NCI-H446 treated with DMSO at 0.1 percent for 48 hours (cell line): ENCODE results near the gene CHMP1B.

ENCODE experiments used
- DNase-seq: peaks from one replicate; lab custom pipeline; 2025; lab: John Stamatoyannopoulos, UW

The CHMP1B gene, protein sequence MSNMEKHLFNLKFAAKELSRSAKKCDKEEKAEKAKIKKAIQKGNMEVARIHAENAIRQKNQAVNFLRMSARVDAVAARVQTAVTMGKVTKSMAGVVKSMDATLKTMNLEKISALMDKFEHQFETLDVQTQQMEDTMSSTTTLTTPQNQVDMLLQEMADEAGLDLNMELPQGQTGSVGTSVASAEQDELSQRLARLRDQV

DNA sequence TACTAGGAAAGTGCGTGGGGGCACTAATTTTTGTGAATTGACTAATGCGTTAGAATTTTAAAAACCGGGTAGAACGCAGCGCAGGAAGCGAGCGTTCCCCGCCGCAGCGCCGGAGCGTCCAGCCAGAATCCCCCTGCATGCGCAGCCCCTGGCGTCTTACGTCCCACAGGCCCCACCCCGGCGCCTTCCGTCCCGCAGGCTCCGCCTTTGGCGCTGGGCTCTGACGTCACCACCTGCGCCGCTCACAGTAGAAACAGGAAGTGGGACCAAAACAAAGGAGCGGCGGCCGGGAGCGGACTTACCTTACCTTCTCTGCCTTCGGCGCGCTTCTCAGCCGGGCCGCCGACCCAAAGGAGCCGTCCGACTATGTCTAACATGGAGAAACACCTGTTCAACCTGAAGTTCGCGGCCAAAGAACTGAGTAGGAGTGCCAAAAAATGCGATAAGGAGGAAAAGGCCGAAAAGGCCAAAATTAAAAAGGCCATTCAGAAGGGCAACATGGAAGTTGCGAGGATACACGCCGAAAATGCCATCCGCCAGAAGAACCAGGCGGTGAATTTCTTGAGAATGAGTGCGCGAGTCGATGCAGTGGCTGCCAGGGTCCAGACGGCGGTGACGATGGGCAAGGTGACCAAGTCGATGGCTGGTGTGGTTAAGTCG, at the start of gene CHMP1B:
TSS of gene CHMP1B (plus strand) at position 268 of the 660 bp plus-strand sequence. CDS start at position 367, 99 bp downstream.
- peak; percentile 76 for DNase-seq

DNA sequence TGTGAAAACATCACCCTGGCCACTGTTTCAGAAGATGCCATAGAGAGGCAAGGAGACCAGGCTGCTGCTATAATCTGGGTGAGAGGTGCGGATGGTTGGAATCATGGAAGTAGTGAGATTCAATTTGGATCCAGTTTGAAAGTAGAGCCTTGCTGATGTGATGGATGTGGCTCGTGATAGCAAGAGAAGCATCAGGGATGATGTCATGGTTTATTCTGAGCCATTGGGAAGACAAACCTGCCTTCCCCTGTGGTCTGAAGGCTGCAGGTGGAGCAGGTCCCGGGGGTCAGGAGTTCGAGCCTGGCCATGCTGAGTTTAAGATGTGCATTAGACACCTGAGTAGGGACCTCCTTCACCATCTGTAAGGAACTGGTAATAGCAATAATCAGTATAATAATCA, 49.6 kb upstream of the CHMP1B start:
- no peak for DNase-seq

DNA sequence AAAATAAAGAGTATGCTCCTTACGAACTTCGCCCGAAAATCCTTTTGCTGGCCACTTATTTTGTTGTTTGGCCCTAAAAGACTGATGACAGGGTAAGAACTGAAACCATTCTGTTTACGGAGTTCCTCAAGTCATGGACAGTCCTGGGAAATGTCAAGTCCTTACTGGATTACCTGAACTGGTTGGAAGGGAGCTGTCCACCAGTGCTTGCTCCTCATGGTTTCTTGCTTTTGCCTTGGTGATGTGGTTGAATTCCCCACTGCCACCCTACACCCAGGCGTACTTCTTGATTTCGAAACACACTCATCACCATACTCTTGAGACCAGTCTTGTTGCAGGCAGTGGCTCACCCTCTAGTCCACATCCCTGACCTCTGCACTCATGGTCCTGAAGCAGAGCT, 49.1 kb upstream of the CHMP1B start:
- DNase-seq = no peak

DNA sequence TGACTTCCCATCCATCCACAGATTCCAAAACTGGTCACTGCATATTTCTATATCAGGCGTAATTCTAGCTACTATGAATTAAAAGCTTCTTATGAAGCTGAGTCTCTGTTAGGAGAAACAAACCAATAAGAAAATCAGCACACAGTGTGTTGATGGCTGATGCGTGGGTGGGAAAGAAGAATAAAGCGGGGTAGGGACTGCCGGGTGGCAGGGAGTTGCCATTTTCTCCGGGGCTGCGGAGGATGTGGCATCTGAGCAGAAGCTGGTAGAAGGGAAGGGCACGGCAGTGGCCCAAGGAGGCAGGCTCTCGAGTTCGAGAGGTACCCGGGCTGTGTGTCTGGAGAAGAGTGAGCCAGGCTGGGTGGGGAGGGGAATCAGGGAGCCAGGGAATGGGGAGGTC, 48.6 kb upstream of the CHMP1B start:
- no peak for DNase-seq

DNA sequence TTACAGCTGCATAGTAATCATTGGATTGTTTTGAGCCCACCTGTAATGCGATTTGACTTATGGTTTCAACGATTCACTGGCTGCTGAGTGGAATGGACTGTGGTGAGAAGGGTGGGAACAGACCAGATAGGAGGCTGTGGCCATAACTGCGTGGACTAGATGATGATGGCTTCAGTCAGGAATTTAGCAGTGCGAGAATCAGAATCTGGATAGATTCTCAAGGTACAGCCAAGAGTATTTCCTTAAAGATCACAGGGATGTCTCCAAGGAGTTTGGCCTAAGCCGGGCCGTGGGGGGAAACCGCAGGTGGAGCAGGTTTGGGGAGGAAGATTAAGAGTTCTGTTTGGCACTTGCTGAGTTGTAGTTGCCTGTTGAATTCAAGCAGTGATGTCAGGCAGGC, 44.0 kb upstream of the CHMP1B start:
- no peak for DNase-seq

DNA sequence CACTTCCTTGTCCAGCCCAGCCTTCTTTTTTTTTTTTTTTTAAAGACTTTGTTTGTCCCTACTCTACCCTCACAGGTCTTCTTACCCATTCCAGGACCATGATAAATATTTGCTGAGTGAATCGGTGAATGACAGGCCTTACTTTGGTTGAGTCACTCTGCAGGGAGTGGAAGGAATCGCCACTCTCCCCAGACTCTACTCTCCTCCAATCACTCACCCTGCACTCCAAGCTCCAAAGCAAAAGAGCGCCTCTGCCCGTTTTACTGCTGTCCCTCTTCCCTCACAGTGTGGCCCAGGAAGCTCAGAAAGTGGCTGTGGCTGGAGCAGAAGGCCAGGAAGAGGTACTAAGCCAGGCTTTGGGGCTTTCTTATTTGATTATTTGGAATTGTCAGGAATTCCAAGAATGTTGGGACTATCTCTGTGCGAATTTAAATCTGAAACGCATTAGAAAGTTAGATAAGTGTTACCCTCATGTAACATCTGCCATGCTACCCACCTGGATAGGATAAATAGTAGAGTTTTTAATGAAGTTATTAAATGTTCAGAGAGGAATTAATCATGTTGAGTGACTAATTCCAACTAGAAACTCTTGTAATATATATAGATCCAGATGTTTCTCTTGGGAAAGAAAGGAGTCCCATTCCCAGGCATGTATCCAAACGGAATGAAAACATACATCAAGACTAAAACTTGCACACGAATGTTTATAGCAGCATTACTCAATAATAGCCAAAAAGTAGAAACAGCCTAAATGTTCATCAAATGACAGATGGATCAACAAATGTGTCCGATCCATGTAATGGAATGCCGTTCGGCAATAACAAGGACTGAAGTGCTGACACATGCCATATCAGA, 43.0 kb upstream of the CHMP1B start:
- DNase-seq = no peak

DNA sequence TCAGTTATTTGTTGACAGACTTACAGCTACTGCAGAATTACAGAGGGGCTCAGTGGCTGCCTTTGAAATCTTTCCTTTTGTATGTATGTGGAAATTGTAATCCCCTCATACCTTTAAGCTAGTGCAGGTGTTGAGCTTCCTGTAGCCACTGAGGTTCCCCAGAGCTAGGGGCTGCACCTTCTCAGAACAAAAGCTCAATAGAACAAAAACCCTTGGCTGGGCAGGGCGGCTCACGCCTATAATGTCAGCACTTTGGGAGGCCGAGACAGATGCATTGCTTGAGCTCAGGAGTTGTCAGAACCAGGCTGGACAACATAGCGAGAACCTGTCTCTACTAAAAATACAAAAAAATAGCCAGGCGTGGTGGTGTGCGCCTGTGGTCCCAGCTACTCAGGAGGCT, 41.3 kb upstream of the CHMP1B start:
- DNase-seq = no peak

DNA sequence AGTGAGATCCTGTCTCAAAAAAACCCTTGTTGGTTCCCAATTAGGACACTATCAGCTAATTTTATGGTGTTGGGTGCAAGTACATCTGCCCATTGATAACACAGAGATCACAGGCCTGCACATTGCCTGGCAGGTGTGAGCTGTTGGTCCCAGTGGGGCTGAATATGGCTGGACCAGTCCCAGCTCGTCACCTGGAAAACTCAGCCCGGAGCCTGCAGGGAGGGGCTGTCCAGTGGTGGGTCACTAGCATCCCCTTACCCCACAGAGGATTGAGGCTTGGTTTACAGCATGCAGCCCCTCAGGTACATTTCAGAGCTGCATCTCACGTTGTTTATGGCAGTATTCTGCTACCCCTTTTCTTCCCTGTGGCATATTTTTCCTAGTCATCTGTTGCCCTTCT, 40.8 kb upstream of the CHMP1B start:
- no peak for DNase-seq

DNA sequence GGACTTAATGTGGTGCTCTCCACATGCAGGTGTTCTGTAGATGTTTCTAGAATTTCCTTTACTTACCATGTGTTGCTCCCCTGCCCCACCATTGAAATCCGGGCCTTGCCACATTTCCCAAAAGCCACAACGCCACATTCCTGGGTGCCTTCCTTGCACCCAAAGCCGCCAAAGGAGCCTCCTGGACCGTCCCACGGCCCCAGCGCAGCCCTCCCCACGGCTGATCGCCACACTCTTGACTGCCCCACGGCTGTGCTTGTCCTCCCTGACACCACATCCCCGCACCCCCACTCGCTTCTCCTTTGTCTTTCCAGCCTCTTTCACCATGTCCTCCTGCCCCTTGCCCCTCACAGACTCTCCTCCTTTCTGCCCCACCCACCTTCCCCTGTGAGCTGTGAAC, 40.2 kb upstream of the CHMP1B start:
- DNase-seq = no peak

DNA sequence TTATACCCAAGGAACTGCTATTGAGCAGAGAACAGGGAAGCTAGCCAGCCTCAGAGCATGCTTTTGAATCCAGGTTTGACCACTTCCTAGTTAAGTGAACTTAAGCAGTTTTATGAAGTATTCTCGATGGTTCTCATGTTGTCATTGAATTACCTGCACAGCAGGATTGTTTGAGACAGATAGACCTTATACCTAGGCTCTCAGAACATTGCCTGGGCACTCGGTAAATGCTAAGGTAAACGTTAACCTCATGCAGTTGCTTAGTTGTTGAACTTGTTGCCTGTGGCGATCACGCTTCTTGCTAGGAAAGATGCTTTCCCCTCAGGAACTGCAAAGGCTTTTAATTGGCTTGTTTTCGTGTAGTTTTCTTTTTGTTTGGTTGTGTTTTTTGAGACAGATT, 34.0 kb upstream of the CHMP1B start:
- DNase-seq = no peak

DNA sequence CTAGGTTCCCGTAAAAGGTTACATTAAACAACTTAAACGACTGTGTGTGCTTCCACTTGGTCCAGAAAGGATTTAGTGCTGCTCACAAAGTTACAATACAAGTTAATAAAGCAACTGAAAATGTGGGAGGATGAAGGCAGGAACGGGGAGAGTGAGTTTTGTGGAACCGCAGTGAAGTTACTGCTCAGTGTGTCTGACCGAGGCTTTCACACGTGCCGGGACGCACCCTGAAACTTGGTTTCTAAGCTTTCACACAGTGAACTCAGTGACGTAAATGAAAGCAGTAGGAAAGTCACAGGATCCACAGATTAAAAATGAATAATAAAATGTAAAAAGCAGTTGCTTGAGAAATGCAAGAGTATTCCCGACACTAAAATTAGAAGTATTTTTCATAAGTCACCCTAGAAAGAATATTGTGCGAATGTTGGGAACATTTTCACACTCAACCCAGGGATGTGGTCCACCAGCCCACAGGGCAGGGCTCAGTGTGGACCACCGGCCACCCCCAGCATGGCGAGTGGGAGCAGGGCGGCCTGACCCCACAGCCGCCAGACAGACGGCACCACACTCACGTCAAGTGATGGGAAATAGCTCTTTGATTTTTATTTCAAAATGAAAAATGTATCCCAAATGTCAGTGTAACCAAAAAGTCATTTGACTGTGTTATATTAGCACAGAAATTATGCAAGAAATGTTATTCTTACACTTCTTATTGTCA, 32.6 kb upstream of the CHMP1B start:
- DNase-seq = no peak

DNA sequence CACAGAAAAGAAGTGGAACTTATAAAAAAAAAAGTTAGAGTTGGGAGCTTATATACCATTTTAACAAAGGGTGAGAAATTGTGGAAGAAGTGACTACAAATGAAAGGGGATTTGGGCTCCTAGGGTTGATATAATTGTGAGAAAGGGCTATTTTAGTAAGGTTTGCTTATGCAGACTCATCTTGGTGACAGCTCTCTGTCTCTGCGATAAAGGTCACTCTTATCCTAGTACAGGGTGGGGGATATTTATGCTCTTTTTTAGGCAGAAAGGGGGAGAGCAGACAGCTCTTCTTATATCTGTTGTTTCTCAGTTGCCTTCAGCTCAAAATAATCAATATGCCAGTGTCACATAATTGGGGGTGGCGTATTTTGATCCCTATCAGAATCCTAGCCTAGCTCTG, 31.3 kb upstream of the CHMP1B start:
- no peak for DNase-seq

DNA sequence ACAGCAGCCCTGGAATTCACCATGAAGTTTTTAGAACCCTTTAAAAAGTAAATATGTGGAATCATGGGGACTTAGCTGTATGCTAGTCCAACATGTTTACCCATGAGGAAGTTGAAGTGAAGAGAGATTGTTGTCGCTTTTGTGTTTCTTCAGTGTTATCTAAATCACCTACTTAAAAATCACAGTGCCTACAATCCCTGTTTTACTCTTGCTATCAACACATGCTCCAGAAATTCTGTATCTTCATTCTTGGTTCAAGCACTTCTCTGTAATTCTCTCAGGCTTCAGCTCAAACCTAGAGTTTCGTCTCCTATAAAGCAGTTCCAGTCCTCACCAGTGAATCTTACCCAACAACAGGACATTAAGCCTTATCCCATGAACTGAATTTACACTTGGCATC, 30.5 kb upstream of the CHMP1B start:
- DNase-seq = no peak

DNA sequence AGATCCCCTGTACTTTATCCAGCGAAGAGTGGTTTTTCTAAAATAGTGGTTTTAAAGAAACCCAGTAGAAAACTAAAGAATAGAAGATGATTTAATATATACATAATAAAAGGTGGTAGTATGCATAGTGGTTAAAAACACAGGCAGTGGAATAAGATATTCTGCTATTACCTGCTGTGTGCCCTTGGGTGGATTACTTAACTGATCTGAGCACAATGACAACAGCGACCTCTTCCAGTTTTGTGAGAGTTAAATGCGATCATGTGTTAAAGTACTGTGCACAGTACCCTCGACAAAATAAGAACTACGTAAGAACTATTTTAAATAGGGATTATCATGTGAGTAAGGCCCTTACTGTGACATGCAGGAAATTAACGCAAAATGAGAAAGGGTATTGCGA, 30.0 kb upstream of the CHMP1B start:
- DNase-seq = no peak

DNA sequence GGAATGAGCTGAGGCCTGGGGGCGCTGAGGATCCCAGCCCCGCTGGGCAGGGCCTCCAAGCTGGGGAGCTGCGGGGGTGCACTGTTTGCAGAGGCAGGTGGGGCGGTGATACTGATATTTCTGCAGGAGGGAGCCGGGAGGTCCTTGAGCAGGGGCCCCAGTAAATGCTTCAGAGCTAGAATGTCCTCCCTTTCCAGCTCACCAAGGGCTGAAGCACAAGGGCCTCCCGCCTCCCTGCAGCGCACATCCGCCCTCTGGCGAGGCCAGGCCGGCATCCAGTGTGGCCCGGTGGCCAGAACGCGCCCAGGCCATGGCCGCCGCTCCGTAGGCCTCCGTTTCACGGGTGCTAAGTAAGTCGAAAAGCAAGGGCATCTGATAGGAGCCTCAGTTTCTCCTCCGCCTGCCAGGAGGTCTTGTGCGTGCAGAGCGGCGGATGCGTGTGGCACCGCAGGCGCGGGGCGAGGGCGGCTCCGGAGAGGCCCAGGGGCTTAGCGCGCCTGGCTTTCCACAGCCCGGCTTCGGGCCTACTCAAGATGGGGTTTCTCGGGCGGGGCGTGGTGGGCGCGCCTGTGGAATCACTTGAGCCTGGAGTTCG, 29.5 kb upstream of the CHMP1B start:
- no peak for DNase-seq

DNA sequence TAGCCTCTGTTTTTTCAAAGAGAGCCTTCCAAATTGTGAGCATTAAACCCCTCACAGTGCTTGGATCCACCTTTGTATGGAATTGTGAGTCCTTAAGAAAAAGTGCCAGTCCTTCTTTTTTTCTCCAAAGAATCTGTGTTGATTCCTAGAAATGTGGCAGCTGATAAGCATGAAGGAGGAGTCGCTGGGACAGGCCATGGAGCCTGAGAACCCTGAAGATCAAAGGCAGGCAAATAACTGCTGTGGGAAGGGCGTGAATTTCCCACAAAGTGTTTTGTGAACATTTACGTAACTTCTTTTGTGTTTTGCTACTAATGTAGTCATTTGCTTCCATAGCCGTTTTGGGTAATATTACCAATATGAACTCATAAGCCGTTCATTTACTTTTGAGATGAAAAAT, 27.7 kb upstream of the CHMP1B start:
- DNase-seq = no peak

DNA sequence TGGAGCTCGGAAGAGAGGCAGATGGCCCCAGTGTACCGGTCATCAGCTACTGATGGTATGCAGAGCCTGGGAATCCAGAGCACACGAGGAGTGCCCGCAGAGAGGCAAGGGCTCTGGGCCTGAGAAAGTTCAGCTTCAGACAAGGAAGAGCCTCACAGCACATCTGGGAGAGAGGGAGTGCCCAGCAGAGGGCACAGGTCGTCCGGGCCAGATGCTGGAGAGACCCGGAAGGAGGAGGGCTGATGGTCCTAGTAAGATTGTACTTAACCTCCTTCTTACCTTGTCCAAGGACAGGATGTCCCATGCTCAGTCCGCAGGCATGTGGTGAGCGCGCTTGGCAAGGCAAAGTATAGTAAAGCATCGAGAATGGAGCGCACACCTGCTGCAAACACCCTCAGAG, 24.4 kb upstream of the CHMP1B start:
- no peak for DNase-seq

DNA sequence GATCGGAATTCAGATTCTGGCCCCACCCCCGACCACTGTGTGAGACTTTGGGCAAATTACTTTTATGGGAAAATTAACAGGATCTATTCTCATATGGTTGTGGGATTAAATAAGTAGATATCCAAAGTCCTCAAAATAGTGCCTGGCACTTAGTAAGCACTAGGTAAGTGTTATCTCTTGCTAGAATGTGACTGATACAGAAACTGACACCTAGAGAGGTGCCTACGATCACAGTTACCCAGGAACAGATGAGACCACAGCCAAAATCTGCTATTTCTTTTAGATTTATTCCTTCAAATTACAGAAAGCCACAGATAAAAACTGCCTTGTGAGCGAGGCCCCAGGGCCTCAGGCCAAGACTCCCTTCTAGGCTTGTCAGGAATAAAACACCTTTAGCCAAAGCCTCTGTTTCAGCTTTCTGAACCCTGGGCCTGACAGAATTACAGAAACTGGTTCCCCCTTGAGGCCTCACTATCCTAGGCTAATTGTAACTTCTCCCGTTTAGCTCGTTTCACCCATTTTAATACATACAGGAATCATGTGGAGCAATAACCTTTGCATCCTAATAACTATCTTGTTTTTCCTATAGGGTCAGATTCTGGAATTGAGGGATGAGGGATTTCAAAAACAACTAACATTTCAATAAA, 22.3 kb upstream of the CHMP1B start:
- DNase-seq = no peak

DNA sequence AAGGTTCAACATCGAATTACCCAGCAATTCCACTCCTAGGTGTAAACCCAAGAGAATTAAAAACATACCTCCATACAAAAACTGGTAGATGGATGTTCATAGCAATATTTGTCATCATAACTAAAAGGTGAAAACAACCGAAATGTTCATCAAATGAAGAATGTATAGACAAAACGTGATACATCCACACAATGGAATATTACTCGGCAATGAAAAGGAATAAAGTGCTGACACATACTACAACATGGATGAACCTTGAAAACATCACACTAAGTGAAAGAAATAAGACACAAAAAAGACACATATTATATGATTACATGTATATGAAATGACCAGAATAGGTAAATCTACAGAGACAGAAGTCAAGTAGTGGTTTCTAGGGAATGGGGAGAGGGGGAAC, 20.6 kb upstream of the CHMP1B start:
- no peak for DNase-seq

DNA sequence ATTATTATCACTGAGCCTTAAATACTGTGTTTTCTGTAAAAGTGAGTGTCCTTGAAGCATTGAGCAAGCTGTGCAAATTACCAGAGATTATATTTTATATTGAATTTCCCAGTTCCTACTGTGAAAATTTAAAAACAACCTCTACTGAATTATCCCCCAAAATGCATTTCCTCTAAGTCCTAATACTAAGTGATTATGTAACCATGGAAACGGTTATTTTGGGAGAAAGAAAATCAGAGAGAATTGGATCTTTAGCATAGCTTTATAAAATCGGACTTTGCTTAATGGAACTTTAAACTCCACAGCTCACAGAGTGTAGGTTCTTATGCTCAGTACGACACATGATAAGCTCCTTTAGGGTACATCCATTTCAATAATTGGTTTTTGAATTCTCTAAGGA, 19.3 kb upstream of the CHMP1B start:
- DNase-seq = no peak

DNA sequence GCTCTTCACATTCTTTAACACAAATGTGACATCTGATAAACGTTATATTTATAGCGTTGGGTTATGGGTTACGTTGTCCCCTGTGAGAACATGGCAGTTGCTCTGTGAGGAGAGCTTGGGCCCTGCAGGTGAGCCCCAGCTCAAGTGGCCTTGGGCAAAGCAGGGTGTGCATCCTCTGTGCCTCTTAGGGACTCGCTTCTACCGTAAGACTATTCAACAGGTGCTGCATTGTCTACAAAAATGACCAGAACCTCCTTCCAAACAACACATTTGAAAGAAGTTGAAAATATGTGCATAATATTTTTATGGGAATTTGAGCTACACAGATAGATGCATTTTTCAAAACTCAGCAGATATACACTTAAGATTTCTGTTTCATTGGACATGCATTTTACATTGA, 16.4 kb upstream of the CHMP1B start:
- DNase-seq = no peak

DNA sequence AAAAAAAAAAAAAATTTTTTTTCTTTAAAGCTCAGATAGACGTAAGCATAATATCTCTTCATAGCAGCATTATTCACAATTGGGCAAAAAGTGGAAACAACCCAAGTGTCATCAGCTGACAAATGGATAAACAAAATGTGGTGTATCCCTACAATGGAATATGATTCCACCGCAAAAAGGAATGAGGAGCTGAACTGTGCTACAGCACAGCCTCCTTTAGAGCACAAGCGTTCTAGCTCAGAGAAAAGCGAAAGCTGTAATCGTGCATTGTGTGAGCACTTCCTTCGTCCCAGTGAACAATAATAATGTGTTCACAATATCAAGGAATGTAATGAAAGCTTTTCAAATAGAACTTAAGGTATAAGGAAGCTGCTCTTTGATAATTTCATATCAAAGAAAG, 11.7 kb upstream of the CHMP1B start:
- DNase-seq = no peak
